ENCODE measurements around the gene RFLNA. TPM values are rescaled to one million over a fixed set of nuclear protein-coding genes. Genes with fewer than 3 reads are reported as not detected.

RFLNA gene
- total RNA-seq, 2 experiments from 2014 or later: not detected

GRCh38 chr12:124270671-124271070 lies 24.2 kb upstream of the RFLNA start:
- H3K9me3 ChIP-seq (ENCODE audit: low read length): no peaks in the 10 kb centered on the region
- POLR2A ChIA-PET: no interaction called here
- no peak overlapping the region for H2AFZ ChIP-seq (ENCODE audit: low read length)
- no peak overlapping the region for H3K27ac ChIP-seq (ENCODE audit: low read depth, low read length, poor library complexity, severe bottlenecking)
- no peaks in the 10 kb centered on the region for H3K36me3 ChIP-seq (ENCODE audit: insufficient read depth, low read length)
- H3K79me2 ChIP-seq (ENCODE audit: insufficient read depth, low read depth, low read length): no peaks in the 10 kb centered on the region
- H4K20me1 ChIP-seq (ENCODE audit: insufficient read depth, low read length): no peaks in the 10 kb centered on the region
- CTCF ChIA-PET (ENCODE audit: unreplicated experiment): no interaction called here
- DNase-seq (ENCODE audit: low spot score): no peak
- H3K4me3 ChIP-seq (ENCODE audit: low read depth, low read length, poor library complexity, severe bottlenecking): no peak overlapping the region
- no peak for TF ChIP-seq CTCF (conservative IDR thresholded peaks at IDR 0.05; ENCODE audit: low read length)
- TF ChIP-seq EZH2phosphoT487 (IDR thresholded peaks at IDR 0.05; ENCODE audit: borderline replicate concordance, low read depth, low read length): no peak
- no peaks in the 10 kb centered on the region for H3K9me2 ChIP-seq (ENCODE audit: insufficient read depth, low read length)
- H3K4me1 ChIP-seq (ENCODE audit: insufficient read depth, low read length, poor library complexity, severe bottlenecking): no peaks in the 10 kb centered on the region
- no TSS peak for BruUV-seq (replicated peaks)
- intact Hi-C loops (cut with micrococcal nuclease; ENCODE audit: unreplicated experiment): no loop called here
- no peak overlapping the region for H3K4me2 ChIP-seq (ENCODE audit: low read length)

- BruUV-seq (replicated peaks): no TSS peak
- H3K27ac ChIP-seq (ENCODE audit: low read depth, low read length, poor library complexity, severe bottlenecking): no peak overlapping the region
- no peaks in the 10 kb centered on the region for H3K4me1 ChIP-seq (ENCODE audit: insufficient read depth, low read length, poor library complexity, severe bottlenecking)
- H3K9me3 ChIP-seq (ENCODE audit: low read length): no peaks in the 10 kb centered on the region
- peak; percentile 22 for DNase-seq (ENCODE audit: low spot score)
- H3K9me2 ChIP-seq (ENCODE audit: insufficient read depth, low read length): no peaks in the 10 kb centered on the region
- H3K4me3 ChIP-seq (ENCODE audit: low read depth, low read length, poor library complexity, severe bottlenecking): no peak overlapping the region
- no peaks in the 10 kb centered on the region for H3K36me3 ChIP-seq (ENCODE audit: insufficient read depth, low read length)
- POLR2A ChIA-PET: no interaction called here
- H2AFZ ChIP-seq (ENCODE audit: low read length): no peak overlapping the region
- CTCF ChIA-PET (ENCODE audit: unreplicated experiment): no interaction called here
- no peaks in the 10 kb centered on the region for H4K20me1 ChIP-seq (ENCODE audit: insufficient read depth, low read length)
- intact Hi-C loops (cut with micrococcal nuclease; ENCODE audit: unreplicated experiment): no loop called here
- no peaks in the 10 kb centered on the region for H3K79me2 ChIP-seq (ENCODE audit: insufficient read depth, low read depth, low read length)
- no peak overlapping the region for H3K4me2 ChIP-seq (ENCODE audit: low read length)
- TF ChIP-seq EZH2phosphoT487 (IDR thresholded peaks at IDR 0.05; ENCODE audit: borderline replicate concordance, low read depth, low read length): no peak
- peak; percentile 64 for TF ChIP-seq CTCF (conservative IDR thresholded peaks at IDR 0.05; ENCODE audit: low read length)
Observed at GRCh38 chr12:124273630-124274029, 21.3 kb upstream of the RFLNA start.

GRCh38 chr12:124276337-124276736 lies 18.6 kb upstream of the RFLNA start:
- Histone ChIP-seq H3K27ac (ENCODE audit: low read depth, low read length, poor library complexity, severe bottlenecking) (no peak overlapping the region), H3K9me2 (ENCODE audit: insufficient read depth, low read length) (no peaks in the 10 kb centered on the region), H3K4me2 (ENCODE audit: low read length) (no peak overlapping the region), H3K79me2 (ENCODE audit: insufficient read depth, low read depth, low read length) (no peaks in the 10 kb centered on the region), H2AFZ (ENCODE audit: low read length) (no peak overlapping the region), H3K4me1 (ENCODE audit: insufficient read depth, low read length, poor library complexity, severe bottlenecking) (no peaks in the 10 kb centered on the region), H3K36me3 (ENCODE audit: insufficient read depth, low read length) (no peaks in the 10 kb centered on the region), H4K20me1 (ENCODE audit: insufficient read depth, low read length) (no peaks in the 10 kb centered on the region), H3K4me3 (ENCODE audit: low read depth, low read length, poor library complexity, severe bottlenecking) (no peak overlapping the region), H3K9me3 (ENCODE audit: low read length) (no peaks in the 10 kb centered on the region)
- POLR2A ChIA-PET: no interaction called here
- intact Hi-C loops (cut with micrococcal nuclease; ENCODE audit: unreplicated experiment): no loop called here
- DNase-seq (ENCODE audit: low spot score): no peak
- BruUV-seq (replicated peaks): no TSS peak
- CTCF ChIA-PET (ENCODE audit: unreplicated experiment): no interaction called here
- TF ChIP-seq EZH2phosphoT487 (IDR thresholded peaks at IDR 0.05; ENCODE audit: borderline replicate concordance, low read depth, low read length) (no peak), CTCF (conservative IDR thresholded peaks at IDR 0.05; ENCODE audit: low read length) (no peak)
